Iris pigment epithelial cell (primary cell): Measurements from ENCODE around the gene ZDHHC5.

Source experiments
- DNase-seq: peaks from one replicate; pipeline ENCODE4 v3.0.0-alpha.2; 2011; ENCODE audit warnings: low read depth

Gene ZDHHC5

GRCh38 chr11:57667736-57668433 lies at the start of gene ZDHHC5:
ZDHHC5 (plus strand) TSS chr11:57668114; CDS start chr11:57673091, 4,977 bp downstream.
- DNase-seq: peak; percentile 100

GRCh38 chr11:57618438-57618837 lies 49.5 kb upstream of the ZDHHC5 start:
- no peak for DNase-seq

GRCh38 chr11:57619331-57619730 lies 48.6 kb upstream of the ZDHHC5 start:
- no peak for DNase-seq

GRCh38 chr11:57620467-57620866 lies 47.4 kb upstream of the ZDHHC5 start:
- no peak for DNase-seq

GRCh38 chr11:57622263-57622662 lies 45.7 kb upstream of the ZDHHC5 start:
- no peak for DNase-seq

GRCh38 chr11:57624864-57625263 lies 43.0 kb upstream of the ZDHHC5 start:
- DNase-seq: no peak

- no peak for DNase-seq
Observed at GRCh38 chr11:57626895-57627294, 41.0 kb upstream of the ZDHHC5 start.

- no peak for DNase-seq
Observed at GRCh38 chr11:57630171-57630570, 37.7 kb upstream of the ZDHHC5 start.

GRCh38 chr11:57632116-57632515 lies 35.8 kb upstream of the ZDHHC5 start:
- DNase-seq: no peak

GRCh38 chr11:57633394-57634070 lies 34.4 kb upstream of the ZDHHC5 start:
- DNase-seq: no peak

GRCh38 chr11:57634311-57634710 lies 33.6 kb upstream of the ZDHHC5 start:
- no peak for DNase-seq

GRCh38 chr11:57635246-57635645 lies 32.7 kb upstream of the ZDHHC5 start:
- no peak for DNase-seq

GRCh38 chr11:57637626-57638004 lies 30.3 kb upstream of the ZDHHC5 start:
- DNase-seq: no peak

- peak; percentile 89 for DNase-seq
Observed at GRCh38 chr11:57638005-57638781, 29.7 kb upstream of the ZDHHC5 start.

- DNase-seq: no peak
Observed at GRCh38 chr11:57638811-57639320, 29.0 kb upstream of the ZDHHC5 start.

- DNase-seq: peak; percentile 49
Observed at GRCh38 chr11:57639321-57640067, 28.4 kb upstream of the ZDHHC5 start.

GRCh38 chr11:57640068-57640800 lies 27.7 kb upstream of the ZDHHC5 start:
- DNase-seq: no peak

- DNase-seq: peak; percentile 76
Observed at GRCh38 chr11:57641011-57641807, 26.7 kb upstream of the ZDHHC5 start.

- no peak for DNase-seq
Observed at GRCh38 chr11:57643802-57644201, 24.1 kb upstream of the ZDHHC5 start.
